Endothelial cell of umbilical vein (primary cell): ENCODE results near the gene COL5A1.

Experiments
- CTCF ChIP-seq, 2 donors: IDR thresholded peaks; 1 replicate in 1 of 2; 2 replicates in 1 of 2; pipeline ENCODE4 v1.5.1; 2011; ENCODE audit warnings: low read length in 2 of 2, mild to moderate bottlenecking in 2 of 2, moderate library complexity in 2 of 2, control low read depth in 1 of 2, inconsistent platforms in 1 of 2, low read depth in 1 of 2; ENCODE audit not compliant: insufficient read depth in 1 of 2; ENCODE audit errors: extremely low read depth in 1 of 2
- EZH2 ChIP-seq: IDR thresholded peaks from 2 replicates; pipeline ENCODE4 v1.6.1; 2012; ENCODE audit warnings: borderline replicate concordance, low read depth, mild to moderate bottlenecking, moderate library complexity, low read length, inconsistent platforms; ENCODE audit not compliant: severe bottlenecking
- GATA2 ChIP-seq: IDR thresholded peaks from 2 replicates; pipeline ENCODE4 v1.7.0; 2011; ENCODE audit warnings: low read depth, mild to moderate bottlenecking, moderate library complexity, mixed read lengths, low read length; ENCODE audit not compliant: insufficient read length, insufficient read depth
- JUN ChIP-seq: IDR thresholded peaks from 2 replicates; pipeline ENCODE4 v1.6.1; 2011; ENCODE audit warnings: borderline replicate concordance, low read depth; ENCODE audit not compliant: insufficient read length, insufficient read depth
- MAX ChIP-seq: IDR thresholded peaks from 2 replicates; pipeline ENCODE4 v1.6.1; 2011; ENCODE audit not compliant: insufficient read depth, insufficient read length
- POLR2A ChIP-seq: IDR thresholded peaks from 2 replicates; pipeline ENCODE4 v1.6.1; 2012; ENCODE audit warnings: low read depth, mild to moderate bottlenecking, control low read depth, low read length

GRCh38 chr9:134695144-134695543, 53.5 kb downstream of the COL5A1 start:
- TF ChIP-seq CTCF (IDR thresholded peaks at IDR 0.05; ENCODE audit: extremely low read depth in 1 of 2, insufficient read depth in 1 of 2, low read depth in 1 of 2, low read length in 2 of 2) (no peak), JUN (no peak), POLR2A (no peak), EZH2 (no peak), MAX (no peak), GATA2 (no peak)
